Measurements from ENCODE around the gene PRIMPOL. TPM values are rescaled to one million over a fixed set of nuclear protein-coding genes. Genes with fewer than 3 reads are reported as not detected.

Gene PRIMPOL
- total and polyA plus RNA-seq, 12 donors = 7.5 to 66.2 (median 12.3) TPM

DNA sequence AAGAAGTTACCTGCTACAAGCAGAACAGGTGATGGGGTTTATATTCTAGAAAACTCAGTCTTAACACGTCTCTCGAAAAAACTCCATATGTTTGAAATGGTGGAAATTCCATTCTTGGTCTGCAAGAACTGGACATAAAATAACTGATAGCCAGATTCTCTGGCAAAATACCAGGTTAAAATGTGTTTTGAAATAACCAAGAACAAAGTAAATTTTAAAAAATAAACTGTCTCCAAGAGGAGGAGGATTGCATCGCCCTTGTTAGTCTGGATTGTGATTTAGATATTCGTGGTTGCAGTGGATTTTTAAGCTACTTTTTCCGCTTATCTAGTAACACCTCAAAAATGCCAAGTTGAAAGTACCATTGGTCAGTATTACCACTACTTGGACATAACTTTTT lies 43.5 kb downstream of the PRIMPOL start:
- H3K4me1 ChIP-seq (replicated peaks in 1 of 2) = peaks cover 0 to 7% of the 10 kb centered on the region in 2 donors
- H3K4me3 ChIP-seq = no peak overlapping the region
- TF ChIP-seq CTCF (IDR thresholded peaks at IDR 0.05) = no peak
- no peak for TF ChIP-seq POLR2A (IDR thresholded peaks at IDR 0.05)
- peaks cover 0 to 7% of the 10 kb centered on the region in 2 donors for H3K36me3 ChIP-seq (replicated peaks in 1 of 2)
- no peak overlapping the region for H3K27ac ChIP-seq
- no peaks in the 10 kb centered on the region for H3K27me3 ChIP-seq
- no peaks in the 10 kb centered on the region for H3K9me3 ChIP-seq (replicated peaks in 1 of 3)
- intact Hi-C loops (cut with DNase I) = no loop called here
- 92 to 96% (median 93%) methylated on average over 5 of the region's 5 CpGs for WGBS, 4 donors
- no peak for DNase-seq

DNA sequence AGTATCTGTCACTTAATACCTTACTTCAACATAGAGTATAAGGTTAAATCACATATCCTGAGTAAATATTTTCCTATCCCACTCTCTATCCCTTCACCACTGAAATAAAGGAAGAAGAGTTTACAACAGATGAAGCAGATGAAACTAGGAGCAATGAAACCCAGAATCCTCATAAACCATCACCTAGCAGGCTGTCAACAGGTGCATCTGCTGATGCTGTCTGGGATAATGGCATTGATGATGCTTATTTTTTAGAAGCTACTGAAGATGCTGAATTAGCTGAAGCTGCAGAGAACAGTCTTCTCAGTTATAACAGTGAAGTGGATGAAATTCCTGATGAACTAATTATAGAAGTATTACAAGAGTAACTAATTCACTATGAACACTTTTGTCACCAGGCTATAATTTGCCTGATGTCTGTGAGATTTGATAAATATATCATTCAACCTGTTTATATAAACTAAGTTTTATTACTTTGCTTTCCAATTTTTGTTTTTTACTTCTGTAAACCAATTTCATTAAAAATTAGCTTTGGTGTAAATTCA lies 44.9 kb downstream of the PRIMPOL start:
- Histone ChIP-seq H3K9me3 (replicated peaks in 1 of 3) (no peaks in the 10 kb centered on the region), H3K27ac (no peak overlapping the region), H3K4me1 (replicated peaks in 1 of 2) (peaks cover 0 to 7% of the 10 kb centered on the region in 2 donors), H3K27me3 (no peaks in the 10 kb centered on the region), H3K36me3 (replicated peaks in 1 of 2) (peaks cover 0 to 7% of the 10 kb centered on the region in 2 donors), H3K4me3 (no peak overlapping the region)
- DNase-seq = no peak
- intact Hi-C loops (cut with DNase I) = no loop called here
- no peak for TF ChIP-seq POLR2A (IDR thresholded peaks at IDR 0.05)
- no peak for TF ChIP-seq CTCF (IDR thresholded peaks at IDR 0.05)

DNA sequence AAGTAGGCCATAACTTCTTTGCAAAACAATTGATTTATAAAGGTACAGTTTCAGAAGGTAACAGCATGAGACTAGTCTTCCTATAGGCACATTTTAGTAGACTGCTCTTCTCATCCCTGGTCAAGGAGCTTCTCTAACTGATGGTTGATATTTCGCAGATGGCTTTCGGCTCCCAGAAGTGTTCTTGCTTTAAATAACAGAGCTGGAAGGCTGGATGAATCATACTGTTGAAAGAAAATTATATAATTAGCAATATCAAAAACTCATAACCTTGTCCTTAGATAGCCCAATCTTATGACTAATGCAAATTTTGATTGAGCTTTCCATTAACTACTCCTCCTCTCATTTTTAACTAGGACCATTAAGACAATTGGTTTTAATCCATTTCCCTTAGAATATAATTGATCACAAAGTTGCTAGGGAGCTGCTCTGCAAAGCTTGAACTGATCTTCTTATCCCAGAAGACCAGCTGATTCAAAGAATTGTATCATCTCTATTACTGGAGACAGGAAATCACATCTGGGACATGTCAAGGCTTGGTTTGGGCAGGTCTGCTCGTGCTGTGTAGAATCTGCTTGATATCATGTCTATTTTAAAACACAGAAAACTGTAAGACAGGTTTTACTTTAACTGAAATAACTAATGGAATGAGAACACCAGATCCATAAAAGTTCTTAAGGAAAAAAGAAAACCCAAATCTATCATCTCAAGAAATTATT lies 45.8 kb downstream of the PRIMPOL start:
- Histone ChIP-seq H3K4me1 (replicated peaks in 1 of 2) (peaks cover 0 to 7% of the 10 kb centered on the region in 2 donors), H3K36me3 (replicated peaks in 1 of 2) (peaks cover 0 to 7% of the 10 kb centered on the region in 2 donors), H3K27ac (no peak overlapping the region), H3K9me3 (replicated peaks in 1 of 3) (no peaks in the 10 kb centered on the region), H3K4me3 (no peak overlapping the region), H3K27me3 (no peaks in the 10 kb centered on the region)
- intact Hi-C loops (cut with DNase I) = no loop called here
- TF ChIP-seq CTCF (IDR thresholded peaks at IDR 0.05) (no peak), POLR2A (IDR thresholded peaks at IDR 0.05) (no peak)
- 36 to 45% (median 41%) methylated on average over 3 of the region's 3 CpGs for WGBS, 4 donors
- peak in 2 of 7 donors; percentile 8 to 58 for DNase-seq

DNA sequence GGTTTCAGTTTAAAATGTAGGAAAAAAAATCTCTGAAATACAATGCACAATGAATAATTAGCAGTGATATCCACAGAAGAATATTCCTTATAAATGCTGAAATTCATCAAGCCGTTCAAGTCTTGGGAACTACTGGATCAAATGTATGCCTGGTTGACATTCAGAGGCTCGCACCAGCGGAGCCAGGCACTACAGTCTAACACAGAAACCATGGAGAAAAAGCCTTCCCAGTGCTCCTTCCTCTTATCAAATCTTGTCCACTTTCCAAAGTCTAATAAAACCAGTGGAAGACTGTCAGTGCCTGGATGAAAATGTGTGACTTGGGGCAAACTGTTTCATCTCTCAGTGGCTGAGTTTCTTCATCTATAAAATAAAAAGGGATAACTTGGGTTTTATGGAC lies 48.4 kb downstream of the PRIMPOL start:
- H3K9me3 ChIP-seq (replicated peaks in 1 of 3) = no peaks in the 10 kb centered on the region
- no peak for DNase-seq
- peaks cover 0 to 7% of the 10 kb centered on the region in 2 donors for H3K4me1 ChIP-seq (replicated peaks in 1 of 2)
- 86 to 100% (median 93%) methylated on average over 3 of the region's 3 CpGs for WGBS, 4 donors
- intact Hi-C loops (cut with DNase I) = no loop called here
- H3K4me3 ChIP-seq = no peak overlapping the region
- peaks cover 0 to 7% of the 10 kb centered on the region in 2 donors for H3K36me3 ChIP-seq (replicated peaks in 1 of 2)
- no peak overlapping the region for H3K27ac ChIP-seq
- H3K27me3 ChIP-seq = no peaks in the 10 kb centered on the region
- TF ChIP-seq CTCF (IDR thresholded peaks at IDR 0.05) (no peak), POLR2A (IDR thresholded peaks at IDR 0.05) (no peak)

Measured in adrenal gland (tissue), 12 donors.